MCF 10A (cell line): ENCODE measurements around the gene OR2D3. TPM values are rescaled to one million over a fixed set of nuclear protein-coding genes. Genes with fewer than 3 reads are reported as not detected.
A peak's percentile ranks its signal among the peaks of the same experiment; 100 is the strongest.

Source experiments
- BruUV-seq: library from RNA; stranded (reverse); fragments of 400-500 nt; replicated peaks from 2 replicates; lab custom pipeline; 2021; lab: Mats Ljungman, UMichigan
- CTCF ChIA-PET: fragments of 300-600 bp; sonication (Branson Sonifier 250); formaldehyde crosslinking; extraction: SDS; loops from one replicate; lab custom pipeline; 2021; ENCODE audit warnings: antibody characterized with exemption, inconsistent platforms; lab: Yijun Ruan, JAX
- POLR2A ChIA-PET: fragments of 300-600, 350-650 bp; sonication (Branson Sonifier 250); formaldehyde crosslinking; extraction: SDS; loops from one replicate; lab custom pipeline; 2020; ENCODE audit warnings: antibody characterized with exemption, inconsistent platforms; lab: Yijun Ruan, JAX
- DNase-seq: peaks from one replicate; pipeline ENCODE4 v3.0.0-alpha.2; 2018; ENCODE audit not compliant: unreplicated experiment
- H3K27ac Mint-ChIP-seq: one replicate; pipeline ENCODE4 v1.8.0; 2022; ENCODE audit warnings: mild to moderate bottlenecking, low read depth, mixed read lengths; ENCODE audit not compliant: unreplicated experiment
- H3K27me3 Mint-ChIP-seq: one replicate; pipeline ENCODE4 v1.8.0; 2022; ENCODE audit warnings: mixed read lengths; ENCODE audit not compliant: insufficient read depth, unreplicated experiment
- H3K36me3 Mint-ChIP-seq: one replicate; pipeline ENCODE4 v1.8.0; 2022; ENCODE audit warnings: mild to moderate bottlenecking, moderate library complexity, mixed read lengths; ENCODE audit not compliant: insufficient read depth, unreplicated experiment
- H3K4me1 Mint-ChIP-seq: one replicate; pipeline ENCODE4 v1.8.0; 2022; ENCODE audit warnings: mixed read lengths; ENCODE audit not compliant: insufficient read depth, unreplicated experiment
- H3K4me3 Mint-ChIP-seq: one replicate; pipeline ENCODE4 v1.8.0; 2022; ENCODE audit warnings: mild to moderate bottlenecking, moderate library complexity, mixed read lengths; ENCODE audit not compliant: unreplicated experiment
- H3K9me3 Mint-ChIP-seq: one replicate; pipeline ENCODE4 v1.8.0; 2022; ENCODE audit warnings: mixed read lengths; ENCODE audit not compliant: unreplicated experiment
- intact Hi-C: fragments of 100-400 bp; cut with micrococcal nuclease; formaldehyde crosslinking; loops from 2 replicates; pipeline ENCODE4 v1.14.1; 2022
- total RNA-seq: library from RNA; stranded (reverse); gene quantifications from 2 replicates; pipeline ENCODE4 v1.2.3, GENCODE V29; 2022
- TF ChIP-seq, protein P1 (sequence below): fragments of 200-600 bp; IDR thresholded peaks from one replicate; pipeline ENCODE4 v1.8.0; 2022; ENCODE audit warnings: antibody characterized with exemption, mild to moderate bottlenecking; ENCODE audit not compliant: unreplicated experiment

The OR2D3 gene
- total RNA-seq, 1 experiment from 2014 or later: not detected

GRCh38 chr11:6911948-6912347 lies 8.9 kb upstream of the OR2D3 start:
- Mint-ChIP-seq H3K27me3 (no peaks in the 10 kb centered on the region), H3K9me3 (no peaks in the 10 kb centered on the region), H3K27ac (no peak overlapping the region), H3K4me1 (no peaks in the 10 kb centered on the region), H3K4me3 (no peak overlapping the region), H3K36me3 (no peaks in the 10 kb centered on the region)
- TF ChIP-seq, protein P1, sequence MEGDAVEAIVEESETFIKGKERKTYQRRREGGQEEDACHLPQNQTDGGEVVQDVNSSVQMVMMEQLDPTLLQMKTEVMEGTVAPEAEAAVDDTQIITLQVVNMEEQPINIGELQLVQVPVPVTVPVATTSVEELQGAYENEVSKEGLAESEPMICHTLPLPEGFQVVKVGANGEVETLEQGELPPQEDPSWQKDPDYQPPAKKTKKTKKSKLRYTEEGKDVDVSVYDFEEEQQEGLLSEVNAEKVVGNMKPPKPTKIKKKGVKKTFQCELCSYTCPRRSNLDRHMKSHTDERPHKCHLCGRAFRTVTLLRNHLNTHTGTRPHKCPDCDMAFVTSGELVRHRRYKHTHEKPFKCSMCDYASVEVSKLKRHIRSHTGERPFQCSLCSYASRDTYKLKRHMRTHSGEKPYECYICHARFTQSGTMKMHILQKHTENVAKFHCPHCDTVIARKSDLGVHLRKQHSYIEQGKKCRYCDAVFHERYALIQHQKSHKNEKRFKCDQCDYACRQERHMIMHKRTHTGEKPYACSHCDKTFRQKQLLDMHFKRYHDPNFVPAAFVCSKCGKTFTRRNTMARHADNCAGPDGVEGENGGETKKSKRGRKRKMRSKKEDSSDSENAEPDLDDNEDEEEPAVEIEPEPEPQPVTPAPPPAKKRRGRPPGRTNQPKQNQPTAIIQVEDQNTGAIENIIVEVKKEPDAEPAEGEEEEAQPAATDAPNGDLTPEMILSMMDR: no peak
- peak; percentile 27 for DNase-seq
- POLR2A ChIA-PET: no interaction called here
- CTCF ChIA-PET: no interaction called here
- intact Hi-C loops: no loop called here
- BruUV-seq: no TSS peak

- intact Hi-C loops: no loop called here
- ChIA-PET CTCF (interaction anchor here (0.6 to 1.0 kb wide), 2 partner anchors 107 to 254 kb away, joined by 3 read pairs; no protein-coding TSS in a partner anchor), POLR2A (no interaction called here)
- Mint-ChIP-seq H3K4me1 (no peaks in the 10 kb centered on the region), H3K27me3 (no peaks in the 10 kb centered on the region), H3K4me3 (no peak overlapping the region), H3K27ac (no peak overlapping the region), H3K36me3 (no peaks in the 10 kb centered on the region), H3K9me3 (no peaks in the 10 kb centered on the region)
- TF ChIP-seq, protein P1: no peak
- no peak for DNase-seq
- no TSS peak for BruUV-seq
Measured at GRCh38 chr11:6919698-6920097, 1.1 kb upstream of the OR2D3 start.

- ChIA-PET CTCF (interaction anchor here (0.6 to 3.3 kb wide), 5 partner anchors 75 to 1576 kb away, joined by 3 to 9 read pairs (median 3); no protein-coding TSS in a partner anchor), POLR2A (interaction anchor here (1.9 to 3.0 kb wide), 2 partner anchors 12 to 95 kb away, joined by 6 to 12 read pairs; partner anchors contain the start of genes NLRP14 and ZNF214)
- Mint-ChIP-seq H3K9me3 (no peaks in the 10 kb centered on the region), H3K4me1 (peaks cover 21% of the 10 kb centered on the region), H3K4me3 (no peak overlapping the region), H3K27me3 (no peaks in the 10 kb centered on the region), H3K27ac (peak overlapping the region; percentile 59), H3K36me3 (no peaks in the 10 kb centered on the region)
- TF ChIP-seq, protein P1: no peak
- no TSS peak for BruUV-seq
- intact Hi-C loops: no loop called here
- DNase-seq: no peak
Measured at GRCh38 chr11:6925007-6925577, 4.3 kb downstream of the OR2D3 start.

GRCh38 chr11:6925636-6926207 lies 4.9 kb downstream of the OR2D3 start:
- intact Hi-C loops: loop anchor here (1.0 kb wide), 2 partner anchors 95 to 113 kb away; partner anchors contain the start of genes NLRP14 and ZNF214

More at GRCh38 chr11:6925636-6926207, 4.9 kb downstream of the OR2D3 start:
- Mint-ChIP-seq H3K27ac (peak overlapping the region; percentile 59), H3K9me3 (no peaks in the 10 kb centered on the region), H3K27me3 (no peaks in the 10 kb centered on the region), H3K4me1 (peaks cover 21% of the 10 kb centered on the region), H3K36me3 (no peaks in the 10 kb centered on the region), H3K4me3 (peak overlapping the region; percentile 98)
- BruUV-seq: TSS peak; percentile 72
- ChIA-PET CTCF (interaction anchor here (4.7 kb wide), 1 partner anchor 113 kb away, joined by 34 read pairs; no protein-coding TSS in a partner anchor), POLR2A (interaction anchor here (0.7 to 3.0 kb wide), 9 partner anchors 10 to 323 kb away, joined by 3 to 16 read pairs (median 5); partner anchors contain the start of genes NLRP14, RRP8 and ZNF214)
- DNase-seq: peak; percentile 29
- TF ChIP-seq, protein P1: no peak
